Astrocyte of the cerebellum (primary cell): ENCODE measurements around the gene CREB5.

Source experiments
- DNase-seq: peaks from one replicate; pipeline ENCODE4 v3.0.0-alpha.2; 2011; ENCODE audit warnings: low read depth
- H3K4me3 ChIP-seq: 2 replicates; pipeline ENCODE4 v1.5.1; 2011; ENCODE audit warnings: mild to moderate bottlenecking, low read depth, low read length, moderate library complexity
- CTCF ChIP-seq: IDR thresholded peaks from 2 replicates; pipeline ENCODE4 v1.5.1; 2012; ENCODE audit warnings: low read length, low read depth, moderate library complexity, mild to moderate bottlenecking; ENCODE audit errors: missing control alignments
- in situ Hi-C: cut with HindIII; loops from 2 replicates; pipeline ENCODE4 v1.10.0; 2017; ENCODE audit warnings: low sequenced_read_pairs

Gene CREB5

GRCh38 chr7:28702171-28702570 is 289.9 kb downstream of the CREB5 start:
- in situ Hi-C loops = no loop called here
- no peak for DNase-seq
- TF ChIP-seq CTCF = no peak
- H3K4me3 ChIP-seq = no peak overlapping the region

GRCh38 chr7:28703037-28703765 is 290.9 kb downstream of the CREB5 start:
- in situ Hi-C loops = no loop called here
- no peak for TF ChIP-seq CTCF
- no peak overlapping the region for H3K4me3 ChIP-seq
- no peak for DNase-seq

- no peak for DNase-seq
- no peak overlapping the region for H3K4me3 ChIP-seq
- TF ChIP-seq CTCF = no peak
- in situ Hi-C loops = no loop called here
These were observed 292.4 kb downstream of the CREB5 start for GRCh38 chr7:28704706-28705105.

GRCh38 chr7:28705350-28705749 is 293.0 kb downstream of the CREB5 start:
- DNase-seq = no peak
- in situ Hi-C loops = no loop called here

GRCh38 chr7:28706584-28706983 is 294.3 kb downstream of the CREB5 start:
- no peak for DNase-seq
- TF ChIP-seq CTCF = no peak
- in situ Hi-C loops = no loop called here
- no peak overlapping the region for H3K4me3 ChIP-seq

More at GRCh38 chr7:28705350-28705749, 293.0 kb downstream of the CREB5 start:
- no peak overlapping the region for H3K4me3 ChIP-seq
- no peak for TF ChIP-seq CTCF

GRCh38 chr7:28707291-28707690 is 295.0 kb downstream of the CREB5 start:
- no peak for TF ChIP-seq CTCF
- in situ Hi-C loops = no loop called here
- no peak overlapping the region for H3K4me3 ChIP-seq
- no peak for DNase-seq
